MM.1S (cell line): ENCODE results near the gene COLGALT1.

Experiments
- EZH2 ChIP-seq: fragments of 300-600 bp; sonication (generic); optimal IDR thresholded peaks from 2 replicates; pipeline ENCODE3; 2017; ENCODE audit warnings: low read depth, mild to moderate bottlenecking, antibody characterized with exemption, low read length, mixed read lengths
- TF ChIP-seq, protein P1 (sequence below): fragments of 300-600 bp; sonication (generic); IDR thresholded peaks from 2 replicates; pipeline ENCODE4 v1.5.1; 2016; ENCODE audit warnings: antibody characterized with exemption, low read length, mixed read lengths

DNA sequence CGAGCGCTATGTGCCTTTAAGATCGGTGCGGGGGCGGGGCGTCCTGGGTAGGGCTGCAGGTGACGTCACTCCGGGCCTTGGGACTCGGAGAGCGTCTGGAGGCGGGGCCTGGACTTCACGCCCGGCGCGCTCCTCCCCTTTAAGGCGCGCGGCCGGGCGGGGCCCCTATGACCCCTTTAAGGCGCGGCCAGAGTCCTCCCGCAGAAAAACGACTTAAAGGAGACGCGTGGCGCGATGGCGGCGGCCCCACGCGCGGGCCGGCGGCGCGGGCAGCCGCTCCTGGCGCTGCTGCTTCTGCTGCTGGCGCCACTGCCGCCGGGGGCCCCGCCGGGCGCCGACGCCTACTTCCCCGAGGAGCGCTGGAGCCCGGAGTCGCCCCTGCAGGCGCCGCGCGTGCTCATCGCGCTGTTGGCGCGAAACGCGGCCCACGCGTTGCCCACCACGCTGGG, at the start of gene COLGALT1:
- no peak for TF ChIP-seq EZH2
- TF ChIP-seq, protein P1, sequence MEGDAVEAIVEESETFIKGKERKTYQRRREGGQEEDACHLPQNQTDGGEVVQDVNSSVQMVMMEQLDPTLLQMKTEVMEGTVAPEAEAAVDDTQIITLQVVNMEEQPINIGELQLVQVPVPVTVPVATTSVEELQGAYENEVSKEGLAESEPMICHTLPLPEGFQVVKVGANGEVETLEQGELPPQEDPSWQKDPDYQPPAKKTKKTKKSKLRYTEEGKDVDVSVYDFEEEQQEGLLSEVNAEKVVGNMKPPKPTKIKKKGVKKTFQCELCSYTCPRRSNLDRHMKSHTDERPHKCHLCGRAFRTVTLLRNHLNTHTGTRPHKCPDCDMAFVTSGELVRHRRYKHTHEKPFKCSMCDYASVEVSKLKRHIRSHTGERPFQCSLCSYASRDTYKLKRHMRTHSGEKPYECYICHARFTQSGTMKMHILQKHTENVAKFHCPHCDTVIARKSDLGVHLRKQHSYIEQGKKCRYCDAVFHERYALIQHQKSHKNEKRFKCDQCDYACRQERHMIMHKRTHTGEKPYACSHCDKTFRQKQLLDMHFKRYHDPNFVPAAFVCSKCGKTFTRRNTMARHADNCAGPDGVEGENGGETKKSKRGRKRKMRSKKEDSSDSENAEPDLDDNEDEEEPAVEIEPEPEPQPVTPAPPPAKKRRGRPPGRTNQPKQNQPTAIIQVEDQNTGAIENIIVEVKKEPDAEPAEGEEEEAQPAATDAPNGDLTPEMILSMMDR, result no peak
